NCI-H69 (cell line): ENCODE results near the gene BTRC.
A peak's percentile ranks its signal among the peaks of the same experiment; 100 is the strongest.

Source experiments
- DNase-seq: peaks from one replicate; lab custom pipeline; 2025; lab: John Stamatoyannopoulos, UW

The BTRC gene

GRCh38 chr10:101444058-101444898, 90.3 kb downstream of the BTRC start:
- peak; percentile 83 for DNase-seq

GRCh38 chr10:101446071-101446470, 92.1 kb downstream of the BTRC start:
- DNase-seq: peak; percentile 76

GRCh38 chr10:101446947-101447346, 93.0 kb downstream of the BTRC start:
- peak; percentile 5 for DNase-seq

GRCh38 chr10:101447477-101447876, 93.5 kb downstream of the BTRC start:
- no peak for DNase-seq

- peak; percentile 52 for DNase-seq
Measured at GRCh38 chr10:101450277-101451080, 96.5 kb downstream of the BTRC start.

GRCh38 chr10:101451261-101451660, 97.3 kb downstream of the BTRC start:
- no peak for DNase-seq

GRCh38 chr10:101451667-101452069, 97.7 kb downstream of the BTRC start:
- DNase-seq: peak; percentile 95

GRCh38 chr10:101452176-101452575, 98.2 kb downstream of the BTRC start:
- peak; percentile 63 for DNase-seq

GRCh38 chr10:101452593-101452992, 98.6 kb downstream of the BTRC start:
- DNase-seq: no peak

- DNase-seq: no peak
Measured at GRCh38 chr10:101453318-101453717, 99.4 kb downstream of the BTRC start.

GRCh38 chr10:101453791-101454718, 100.1 kb downstream of the BTRC start:
- no peak for DNase-seq

GRCh38 chr10:101458869-101459268, 104.9 kb downstream of the BTRC start:
- DNase-seq: no peak

GRCh38 chr10:101464082-101464481, 110.1 kb downstream of the BTRC start:
- DNase-seq: no peak

GRCh38 chr10:101464599-101464998, 110.6 kb downstream of the BTRC start:
- peak; percentile 55 for DNase-seq

- peak; percentile 96 for DNase-seq
Measured at GRCh38 chr10:101466016-101466912, 112.3 kb downstream of the BTRC start.

- peak; percentile 96 for DNase-seq
Measured at GRCh38 chr10:101467286-101467770, 113.4 kb downstream of the BTRC start.

- peak; percentile 52 for DNase-seq
Measured at GRCh38 chr10:101468159-101468558, 114.2 kb downstream of the BTRC start.

- peak; percentile 37 for DNase-seq
Measured at GRCh38 chr10:101476383-101476782, 122.4 kb downstream of the BTRC start.

- DNase-seq: no peak
Measured at GRCh38 chr10:101478956-101479355, 125.0 kb downstream of the BTRC start.

- peak; percentile 42 for DNase-seq
Measured at GRCh38 chr10:101481256-101481655, 127.3 kb downstream of the BTRC start.

GRCh38 chr10:101482568-101482967, 128.6 kb downstream of the BTRC start:
- no peak for DNase-seq
